Liver (tissue), 9 donors: ENCODE measurements around the gene DAB1. TPM values are rescaled to one million over a fixed set of nuclear protein-coding genes. Genes with fewer than 3 reads are reported as not detected.

Experiments used
- DNase-seq: peaks from one replicate; pipeline ENCODE4 v3.0.0-alpha.2; 2017; ENCODE audit warnings: low spot score
- H3K27ac ChIP-seq, 2 donors: one replicate each; pipeline ENCODE4 v1.7.0; 2013; ENCODE audit warnings: inconsistent platforms in 2 of 2, low read length in 2 of 2, control low read depth in 1 of 2, low read depth in 1 of 2, mild to moderate bottlenecking in 1 of 2
- H3K27me3 ChIP-seq, 4 donors: one replicate each; pipeline versions ENCODE4 v1.6.1 to v1.7.0; 2013; ENCODE audit warnings: low read length in 3 of 4, inconsistent platforms in 1 of 4, mild to moderate bottlenecking in 1 of 4, moderate library complexity in 1 of 4; ENCODE audit not compliant: control insufficient read depth in 4 of 4, insufficient read depth in 4 of 4
- H3K36me3 ChIP-seq, 4 donors: one replicate each; pipeline versions ENCODE4 v1.6.1 to v1.7.0; 2013; ENCODE audit warnings: low read length in 3 of 4, mild to moderate bottlenecking in 3 of 4, low read depth in 1 of 4, moderate library complexity in 1 of 4; ENCODE audit not compliant: control insufficient read depth in 4 of 4, insufficient read depth in 3 of 4
- H3K4me1 ChIP-seq, 4 donors: one replicate each; pipeline versions ENCODE4 v1.6.1 to v1.7.0; 2013; ENCODE audit warnings: low read length in 3 of 4, mild to moderate bottlenecking in 3 of 4, moderate library complexity in 1 of 4; ENCODE audit not compliant: control insufficient read depth in 4 of 4, insufficient read depth in 4 of 4
- H3K4me3 ChIP-seq, 3 donors: one replicate each; pipeline versions ENCODE4 v1.6.1 to v1.7.0; 2013; ENCODE audit warnings: low read length in 3 of 3, control low read depth in 1 of 3, low read depth in 1 of 3, mild to moderate bottlenecking in 1 of 3
- H3K9ac ChIP-seq, 2 donors: one replicate each; pipeline ENCODE4 v1.7.0; 2013; ENCODE audit warnings: low read length in 2 of 2, mild to moderate bottlenecking in 2 of 2, moderate library complexity in 2 of 2, control low read depth in 1 of 2, low read depth in 1 of 2
- H3K9me3 ChIP-seq, 4 donors: one replicate each; pipeline versions ENCODE4 v1.6.1 to v1.7.0; 2013; ENCODE audit warnings: low read length in 3 of 4; ENCODE audit not compliant: control insufficient read depth in 4 of 4
- EGR1 ChIP-seq, 2 donors: IDR thresholded peaks; 2 replicates each; pipeline ENCODE4 v1.6.1; 2016 to 2018; ENCODE audit warnings: antibody characterized with exemption in 2 of 2, low read depth in 2 of 2
- FOXA1 ChIP-seq: IDR thresholded peaks from 2 replicates; pipeline ENCODE4 v1.6.1; 2016; ENCODE audit warnings: antibody characterized with exemption
- FOXA2 ChIP-seq: IDR thresholded peaks from 2 replicates; pipeline ENCODE4 v1.6.1; 2016; ENCODE audit warnings: antibody characterized with exemption
- GABPA ChIP-seq, 2 donors: IDR thresholded peaks in 1 of 2; conservative IDR thresholded peaks in 1 of 2; 2 replicates each; pipeline ENCODE4 v1.6.1; 2016; ENCODE audit warnings: antibody characterized with exemption in 2 of 2, mild to moderate bottlenecking in 1 of 2, moderate library complexity in 1 of 2
- HNF4A ChIP-seq, 2 donors: conservative IDR thresholded peaks; 2 replicates each; pipeline ENCODE4 v1.6.1; 2016; ENCODE audit warnings: antibody characterized with exemption in 2 of 2, mild to moderate bottlenecking in 2 of 2
- HNF4G ChIP-seq: IDR thresholded peaks from 2 replicates; pipeline ENCODE4 v1.6.1; 2016; ENCODE audit warnings: antibody characterized with exemption
- JUND ChIP-seq, 2 donors: IDR thresholded peaks; 2 replicates each; pipeline ENCODE4 v1.6.1; 2016; ENCODE audit warnings: antibody characterized with exemption in 2 of 2
- NR2F2 ChIP-seq: IDR thresholded peaks from 2 replicates; pipeline ENCODE4 v1.6.1; 2016; ENCODE audit warnings: antibody characterized with exemption
- RAD21 ChIP-seq, 2 donors: IDR thresholded peaks; 2 replicates each; pipeline ENCODE4 v1.6.1; 2016; ENCODE audit warnings: antibody characterized with exemption in 2 of 2, mild to moderate bottlenecking in 2 of 2
- RXRA ChIP-seq, 2 donors: IDR thresholded peaks; 2 replicates each; pipeline ENCODE4 v1.6.1; 2017 to 2018; ENCODE audit warnings: antibody characterized with exemption in 2 of 2, mild to moderate bottlenecking in 1 of 2
- SP1 ChIP-seq: IDR thresholded peaks from 2 replicates; pipeline ENCODE4 v1.6.1; 2018; ENCODE audit warnings: antibody characterized with exemption, mild to moderate bottlenecking
- TAF1 ChIP-seq: conservative IDR thresholded peaks from 2 replicates; pipeline ENCODE4 v1.6.1; 2016; ENCODE audit warnings: antibody characterized with exemption, mild to moderate bottlenecking
- WGBS: extraction: QIAGEN DNeasy Blood & Tissue Kit; methylation state at CpG from one replicate; pipeline ENCODE4 v1.1.7; 2013; 5-methylcytosine and 5-hydroxymethylcytosine counted together
- polyA plus RNA-seq, 2 donors: library from polyadenylated mRNA; stranded (reverse) in 1 of 2; unstranded in 1 of 2; fragments of 200-250 nt in 1 of 2; fragments of >200 nt in 1 of 2; fragmentation: Nextera tagmentation in 1 of 2; extraction: Ambion mirVana in 1 of 2; gene quantifications; one replicate each; pipeline versions ENCODE4 v1.2.1 to v1.2.3, GENCODE V29; 2013 to 2015
- total RNA-seq, 2 donors: library from RNA; depleted of rRNA; stranded (reverse); fragments of >200 nt; gene quantifications; one replicate each; pipeline ENCODE4 v1.2.3, GENCODE V29; 2014
- TF ChIP-seq, protein P1 (sequence below): IDR thresholded peaks from 2 replicates; pipeline ENCODE4 v1.6.1; 2016; ENCODE audit warnings: antibody characterized with exemption
- TF ChIP-seq, protein P2 (sequence below): IDR thresholded peaks from 2 replicates; pipeline ENCODE4 v1.6.1; 2016; ENCODE audit warnings: antibody characterized with exemption
- TF ChIP-seq, protein P3 (sequence below): IDR thresholded peaks from 2 replicates; pipeline ENCODE4 v1.6.1; 2016; ENCODE audit warnings: antibody characterized with exemption, mild to moderate bottlenecking
- TF ChIP-seq, protein P4 (sequence below): IDR thresholded peaks from 2 replicates; pipeline ENCODE4 v1.6.1; 2016; ENCODE audit warnings: antibody characterized with exemption
- TF ChIP-seq, protein P5 (sequence below): fragments of 150-350 bp; IDR thresholded peaks from 2 replicates; pipeline ENCODE4 v1.5.1; 2017; ENCODE audit warnings: improper control_type of control experiment, low read depth, low read length; ENCODE audit not compliant: missing input control
- donor health status: healthy.
- donor health status: healthy.
- donor health status: healthy.
- donor health status: healthy.
- donor health status: healthy.

DAB1 gene
- total and polyA plus RNA-seq, 4 donors = 0.54 to 1.7 (median 1.2) TPM

DNA sequence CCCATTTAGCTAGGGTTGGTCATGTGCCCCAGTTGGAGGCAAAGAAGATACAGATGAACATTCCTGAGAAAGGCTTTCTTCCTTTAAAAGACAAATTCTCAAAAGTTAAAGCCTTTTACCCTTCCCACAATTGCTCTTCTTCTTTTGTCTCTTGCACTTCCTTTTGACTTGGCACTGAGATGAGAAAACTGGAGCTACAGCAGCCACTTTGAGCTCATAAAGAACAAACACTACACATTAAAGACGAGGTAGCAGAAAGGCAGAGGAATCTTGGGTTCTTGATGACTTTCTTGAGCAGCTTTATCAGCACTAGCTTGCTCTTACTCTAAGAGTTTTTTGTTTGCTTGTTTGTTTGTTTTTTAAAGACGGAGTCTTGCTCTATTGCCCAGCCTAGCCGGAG is 92.2 kb downstream of the DAB1 start:
- no peaks in the 10 kb centered on the region for H3K9me3 ChIP-seq
- no peak overlapping the region for H3K27ac ChIP-seq
- WGBS = 96% methylated on average over 3 of the region's 3 CpGs
- H3K4me3 ChIP-seq = no peak overlapping the region
- no peak overlapping the region for H3K9ac ChIP-seq
- TF ChIP-seq EGR1 (IDR thresholded peaks at IDR 0.05; ENCODE audit: low read depth in 2 of 2) (no peak), JUND (IDR thresholded peaks at IDR 0.05) (no peak), RXRA (IDR thresholded peaks at IDR 0.05) (no peak), RAD21 (IDR thresholded peaks at IDR 0.05) (no peak), GABPA (IDR thresholded peaks at IDR 0.05 in 1 of 2, conservative IDR thresholded peaks at IDR 0.05 in 1 of 2) (no peak), FOXA1 (no peak), HNF4A (conservative IDR thresholded peaks at IDR 0.05) (no peak), FOXA2 (no peak), TAF1 (no peak), SP1 (no peak), HNF4G (no peak), NR2F2 (no peak)
- TF ChIP-seq, protein P1, sequence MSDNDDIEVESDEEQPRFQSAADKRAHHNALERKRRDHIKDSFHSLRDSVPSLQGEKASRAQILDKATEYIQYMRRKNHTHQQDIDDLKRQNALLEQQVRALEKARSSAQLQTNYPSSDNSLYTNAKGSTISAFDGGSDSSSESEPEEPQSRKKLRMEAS = no peak
- TF ChIP-seq, protein P2, sequence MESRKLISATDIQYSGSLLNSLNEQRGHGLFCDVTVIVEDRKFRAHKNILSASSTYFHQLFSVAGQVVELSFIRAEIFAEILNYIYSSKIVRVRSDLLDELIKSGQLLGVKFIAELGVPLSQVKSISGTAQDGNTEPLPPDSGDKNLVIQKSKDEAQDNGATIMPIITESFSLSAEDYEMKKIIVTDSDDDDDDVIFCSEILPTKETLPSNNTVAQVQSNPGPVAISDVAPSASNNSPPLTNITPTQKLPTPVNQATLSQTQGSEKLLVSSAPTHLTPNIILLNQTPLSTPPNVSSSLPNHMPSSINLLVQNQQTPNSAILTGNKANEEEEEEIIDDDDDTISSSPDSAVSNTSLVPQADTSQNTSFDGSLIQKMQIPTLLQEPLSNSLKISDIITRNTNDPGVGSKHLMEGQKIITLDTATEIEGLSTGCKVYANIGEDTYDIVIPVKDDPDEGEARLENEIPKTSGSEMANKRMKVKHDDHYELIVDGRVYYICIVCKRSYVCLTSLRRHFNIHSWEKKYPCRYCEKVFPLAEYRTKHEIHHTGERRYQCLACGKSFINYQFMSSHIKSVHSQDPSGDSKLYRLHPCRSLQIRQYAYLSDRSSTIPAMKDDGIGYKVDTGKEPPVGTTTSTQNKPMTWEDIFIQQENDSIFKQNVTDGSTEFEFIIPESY = no peak
- TF ChIP-seq, protein P3, sequence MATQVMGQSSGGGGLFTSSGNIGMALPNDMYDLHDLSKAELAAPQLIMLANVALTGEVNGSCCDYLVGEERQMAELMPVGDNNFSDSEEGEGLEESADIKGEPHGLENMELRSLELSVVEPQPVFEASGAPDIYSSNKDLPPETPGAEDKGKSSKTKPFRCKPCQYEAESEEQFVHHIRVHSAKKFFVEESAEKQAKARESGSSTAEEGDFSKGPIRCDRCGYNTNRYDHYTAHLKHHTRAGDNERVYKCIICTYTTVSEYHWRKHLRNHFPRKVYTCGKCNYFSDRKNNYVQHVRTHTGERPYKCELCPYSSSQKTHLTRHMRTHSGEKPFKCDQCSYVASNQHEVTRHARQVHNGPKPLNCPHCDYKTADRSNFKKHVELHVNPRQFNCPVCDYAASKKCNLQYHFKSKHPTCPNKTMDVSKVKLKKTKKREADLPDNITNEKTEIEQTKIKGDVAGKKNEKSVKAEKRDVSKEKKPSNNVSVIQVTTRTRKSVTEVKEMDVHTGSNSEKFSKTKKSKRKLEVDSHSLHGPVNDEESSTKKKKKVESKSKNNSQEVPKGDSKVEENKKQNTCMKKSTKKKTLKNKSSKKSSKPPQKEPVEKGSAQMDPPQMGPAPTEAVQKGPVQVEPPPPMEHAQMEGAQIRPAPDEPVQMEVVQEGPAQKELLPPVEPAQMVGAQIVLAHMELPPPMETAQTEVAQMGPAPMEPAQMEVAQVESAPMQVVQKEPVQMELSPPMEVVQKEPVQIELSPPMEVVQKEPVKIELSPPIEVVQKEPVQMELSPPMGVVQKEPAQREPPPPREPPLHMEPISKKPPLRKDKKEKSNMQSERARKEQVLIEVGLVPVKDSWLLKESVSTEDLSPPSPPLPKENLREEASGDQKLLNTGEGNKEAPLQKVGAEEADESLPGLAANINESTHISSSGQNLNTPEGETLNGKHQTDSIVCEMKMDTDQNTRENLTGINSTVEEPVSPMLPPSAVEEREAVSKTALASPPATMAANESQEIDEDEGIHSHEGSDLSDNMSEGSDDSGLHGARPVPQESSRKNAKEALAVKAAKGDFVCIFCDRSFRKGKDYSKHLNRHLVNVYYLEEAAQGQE = no peak
- TF ChIP-seq, protein P4, sequence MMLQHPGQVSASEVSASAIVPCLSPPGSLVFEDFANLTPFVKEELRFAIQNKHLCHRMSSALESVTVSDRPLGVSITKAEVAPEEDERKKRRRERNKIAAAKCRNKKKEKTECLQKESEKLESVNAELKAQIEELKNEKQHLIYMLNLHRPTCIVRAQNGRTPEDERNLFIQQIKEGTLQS = no peak
- TF ChIP-seq, protein P5, sequence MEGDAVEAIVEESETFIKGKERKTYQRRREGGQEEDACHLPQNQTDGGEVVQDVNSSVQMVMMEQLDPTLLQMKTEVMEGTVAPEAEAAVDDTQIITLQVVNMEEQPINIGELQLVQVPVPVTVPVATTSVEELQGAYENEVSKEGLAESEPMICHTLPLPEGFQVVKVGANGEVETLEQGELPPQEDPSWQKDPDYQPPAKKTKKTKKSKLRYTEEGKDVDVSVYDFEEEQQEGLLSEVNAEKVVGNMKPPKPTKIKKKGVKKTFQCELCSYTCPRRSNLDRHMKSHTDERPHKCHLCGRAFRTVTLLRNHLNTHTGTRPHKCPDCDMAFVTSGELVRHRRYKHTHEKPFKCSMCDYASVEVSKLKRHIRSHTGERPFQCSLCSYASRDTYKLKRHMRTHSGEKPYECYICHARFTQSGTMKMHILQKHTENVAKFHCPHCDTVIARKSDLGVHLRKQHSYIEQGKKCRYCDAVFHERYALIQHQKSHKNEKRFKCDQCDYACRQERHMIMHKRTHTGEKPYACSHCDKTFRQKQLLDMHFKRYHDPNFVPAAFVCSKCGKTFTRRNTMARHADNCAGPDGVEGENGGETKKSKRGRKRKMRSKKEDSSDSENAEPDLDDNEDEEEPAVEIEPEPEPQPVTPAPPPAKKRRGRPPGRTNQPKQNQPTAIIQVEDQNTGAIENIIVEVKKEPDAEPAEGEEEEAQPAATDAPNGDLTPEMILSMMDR = no peak
- DNase-seq = no peak
- no peaks in the 10 kb centered on the region for H3K27me3 ChIP-seq
- H3K36me3 ChIP-seq = no peaks in the 10 kb centered on the region
- H3K4me1 ChIP-seq = no peaks in the 10 kb centered on the region

DNA sequence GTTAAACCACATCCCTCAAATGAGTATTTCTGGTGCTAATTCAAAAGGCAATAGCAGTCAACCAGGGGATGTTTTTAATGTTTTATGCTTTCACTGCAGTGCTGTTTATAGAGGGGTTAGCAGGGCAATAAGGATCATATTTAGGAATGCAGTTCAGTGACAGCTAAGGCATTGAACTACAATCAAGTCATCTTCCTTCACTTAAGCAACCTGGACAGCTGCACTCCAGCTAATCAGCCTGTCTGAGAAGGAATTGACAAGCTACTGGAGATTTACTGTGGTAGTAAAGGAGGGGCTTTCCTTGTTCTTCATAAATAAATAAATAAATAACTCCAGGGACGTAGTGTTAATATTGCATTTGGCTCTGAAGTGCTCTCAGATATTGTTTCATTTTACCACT is 93.9 kb downstream of the DAB1 start:
- Histone ChIP-seq H3K9ac (no peak overlapping the region), H3K36me3 (no peaks in the 10 kb centered on the region), H3K9me3 (no peaks in the 10 kb centered on the region), H3K27ac (no peak overlapping the region), H3K27me3 (no peaks in the 10 kb centered on the region), H3K4me1 (peaks cover 3 to 11% (median 5%) of the 10 kb centered on the region in 4 donors), H3K4me3 (no peak overlapping the region)
- no peak for DNase-seq
- 74% methylated on average over 1 of the region's 1 CpG for WGBS
- TF ChIP-seq FOXA1 (no peak), SP1 (no peak)
- TF ChIP-seq, protein P1 = no peak
- TF ChIP-seq, protein P2 = no peak
- TF ChIP-seq, protein P3 = no peak
